ENCODE measurements around the gene ZP4.

DNA sequence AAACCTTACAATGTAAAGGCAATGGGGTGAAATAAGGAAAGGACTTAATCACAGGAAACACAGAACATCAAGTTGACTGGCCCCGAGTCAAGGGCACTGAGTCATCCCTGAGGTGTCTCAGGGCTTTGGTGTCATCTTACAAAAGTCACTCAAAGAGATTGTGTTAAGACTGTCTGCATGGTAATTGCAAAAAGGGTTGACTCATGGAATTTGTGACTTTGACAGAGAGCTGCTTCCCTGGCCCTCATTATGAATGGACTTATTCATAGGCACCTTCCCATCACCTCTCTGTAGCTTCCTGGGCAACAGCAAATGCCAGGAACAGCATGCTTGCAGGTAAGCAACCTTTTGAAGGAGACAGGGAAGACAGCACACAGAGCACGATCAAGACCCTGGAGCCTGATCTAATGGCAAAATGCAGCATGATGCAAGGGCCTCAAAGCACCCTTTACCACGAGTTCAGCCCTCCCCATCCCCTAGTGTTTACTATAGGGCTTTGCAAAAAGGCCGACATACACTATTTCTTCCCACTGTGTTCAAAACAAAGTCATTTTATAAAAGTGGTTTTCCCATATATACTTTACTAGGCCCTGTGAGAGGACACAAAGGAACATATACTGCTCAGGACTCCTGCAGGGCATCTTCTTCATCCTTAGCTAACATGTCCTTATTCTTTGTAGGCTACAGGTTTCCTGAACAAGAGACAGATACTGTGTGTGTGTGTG lies 17.1 kb downstream of the ZP4 start:
- TF ChIP-seq CTCF (IDR thresholded peaks at IDR 0.05 in 2 of 3, conservative IDR thresholded peaks at IDR 0.05 in 1 of 3; ENCODE audit: insufficient read depth in 2 of 3, low read depth in 1 of 3, low read length in 3 of 3) (no peak), ZNF41 (CRISPR knock-in tag; conservative IDR thresholded peaks at IDR 0.05) (no peak), ZSCAN29 (IDR thresholded peaks at IDR 0.05) (no peak), ZNF311 (CRISPR knock-in tag; IDR thresholded peaks at IDR 0.05) (no peak), ZNF232 (CRISPR knock-in tag; IDR thresholded peaks at IDR 0.05) (no peak), MAFK (IDR thresholded peaks at IDR 0.05; ENCODE audit: low read length) (no peak), GABPB1 (CRISPR knock-in tag; IDR thresholded peaks at IDR 0.05) (no peak), RAD51 (IDR thresholded peaks at IDR 0.05; ENCODE audit: borderline replicate concordance, low read depth) (no peak), POLR2AphosphoS2 (IDR thresholded peaks at IDR 0.05; ENCODE audit: low read length) (no peak), E2F1 (CRISPR knock-in tag; IDR thresholded peaks at IDR 0.05) (no peak)
- TF ChIP-seq, protein P1, sequence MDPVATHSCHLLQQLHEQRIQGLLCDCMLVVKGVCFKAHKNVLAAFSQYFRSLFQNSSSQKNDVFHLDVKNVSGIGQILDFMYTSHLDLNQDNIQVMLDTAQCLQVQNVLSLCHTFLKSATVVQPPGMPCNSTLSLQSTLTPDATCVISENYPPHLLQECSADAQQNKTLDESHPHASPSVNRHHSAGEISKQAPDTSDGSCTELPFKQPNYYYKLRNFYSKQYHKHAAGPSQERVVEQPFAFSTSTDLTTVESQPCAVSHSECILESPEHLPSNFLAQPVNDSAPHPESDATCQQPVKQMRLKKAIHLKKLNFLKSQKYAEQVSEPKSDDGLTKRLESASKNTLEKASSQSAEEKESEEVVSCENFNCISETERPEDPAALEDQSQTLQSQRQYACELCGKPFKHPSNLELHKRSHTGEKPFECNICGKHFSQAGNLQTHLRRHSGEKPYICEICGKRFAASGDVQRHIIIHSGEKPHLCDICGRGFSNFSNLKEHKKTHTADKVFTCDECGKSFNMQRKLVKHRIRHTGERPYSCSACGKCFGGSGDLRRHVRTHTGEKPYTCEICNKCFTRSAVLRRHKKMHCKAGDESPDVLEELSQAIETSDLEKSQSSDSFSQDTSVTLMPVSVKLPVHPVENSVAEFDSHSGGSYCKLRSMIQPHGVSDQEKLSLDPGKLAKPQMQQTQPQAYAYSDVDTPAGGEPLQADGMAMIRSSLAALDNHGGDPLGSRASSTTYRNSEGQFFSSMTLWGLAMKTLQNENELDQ (CRISPR knock-in tag; IDR thresholded peaks at IDR 0.05; ENCODE audit: borderline replicate concordance), result no peak

Measured in K562 (cell line).